Measurements from ENCODE around the gene PDCD2.

GRCh38 chr6:170584954-170585498 is 589 bp upstream of the PDCD2 start:
- TF ChIP-seq CTCF (IDR thresholded peaks at IDR 0.05; ENCODE audit: low read depth, low read length, poor library complexity, severe bottlenecking) (no peak), EZH2phosphoT487 (IDR thresholded peaks at IDR 0.05; ENCODE audit: borderline replicate concordance, low read length) (no peak)

Measured in DOHH2 (cell line).